Endodermal cell (in vitro differentiated cells): Measurements from ENCODE around the gene SH3PXD2B. TPM values are rescaled to one million over a fixed set of nuclear protein-coding genes. Genes with fewer than 3 reads are reported as not detected.
"Not testable (repeated sequence)": the region's sequence is repeated elsewhere in the genome, so short reads cannot be mapped to it uniquely, and the experiment has no call there.

Experiments
- DNase-seq: peaks from one replicate; pipeline ENCODE4 v3.0.0-alpha.2; 2017
- H3K27ac ChIP-seq: 2 replicates; pipeline ENCODE4 v1.5.1; 2013; ENCODE audit warnings: mild to moderate bottlenecking, low read depth, low read length, moderate library complexity
- H3K27me3 ChIP-seq: 2 replicates; pipeline ENCODE4 v1.6.1; 2013; ENCODE audit warnings: mild to moderate bottlenecking, low read length, moderate library complexity; ENCODE audit not compliant: insufficient read depth, control insufficient read depth, poor library complexity, severe bottlenecking
- H3K36me3 ChIP-seq: 2 replicates; pipeline ENCODE4 v1.7.0; 2013; ENCODE audit warnings: mild to moderate bottlenecking, low read length, moderate library complexity; ENCODE audit not compliant: control insufficient read depth, insufficient read depth
- H3K4me1 ChIP-seq: one replicate; pipeline ENCODE4 v1.7.0; 2013; ENCODE audit warnings: low read length; ENCODE audit not compliant: control insufficient read depth, insufficient read depth
- H3K4me3 ChIP-seq: 2 replicates; pipeline ENCODE4 v1.5.1; 2013; ENCODE audit warnings: mild to moderate bottlenecking, low read length, moderate library complexity
- H3K9ac ChIP-seq: 2 replicates; pipeline ENCODE4 v1.6.1; 2013; ENCODE audit warnings: mild to moderate bottlenecking, low read length, moderate library complexity; ENCODE audit not compliant: poor library complexity, severe bottlenecking; ENCODE audit errors: extremely low read depth
- H3K9me3 ChIP-seq: 2 replicates; pipeline ENCODE4 v1.6.1; 2013; ENCODE audit warnings: mild to moderate bottlenecking, low read length, moderate library complexity; ENCODE audit not compliant: control insufficient read depth
- H3K27ac Mint-ChIP-seq: 2 replicates; pipeline ENCODE4 v1.8.0; 2020; ENCODE audit warnings: mixed read lengths
- H3K27me3 Mint-ChIP-seq: 2 replicates; pipeline ENCODE4 v1.8.0; 2021; ENCODE audit warnings: mild to moderate bottlenecking, mixed read lengths; ENCODE audit not compliant: insufficient read depth
- H3K36me3 Mint-ChIP-seq: 2 replicates; pipeline ENCODE4 v1.8.0; 2020; ENCODE audit warnings: low read depth, mixed read lengths
- H3K4me1 Mint-ChIP-seq: 2 replicates; pipeline ENCODE4 v1.8.0; 2020; ENCODE audit warnings: mixed read lengths
- H3K4me3 Mint-ChIP-seq: 2 replicates; pipeline ENCODE4 v1.8.0; 2020; ENCODE audit warnings: mild to moderate bottlenecking, moderate library complexity, mixed read lengths
- H3K9me3 Mint-ChIP-seq: 2 replicates; pipeline ENCODE4 v1.8.0; 2020; ENCODE audit warnings: mild to moderate bottlenecking, mixed read lengths
- WGBS, 2 experiments: methylation state at CpG; one replicate each; pipeline versions ENCODE4 v1.1.5 to v1.1.7; 2013; ENCODE audit warnings: missing lambda C conversion rate in 2 of 2, mixed read lengths in 1 of 2; ENCODE audit not compliant: insufficient coverage in 1 of 2, insufficient read length in 1 of 2; 5-methylcytosine and 5-hydroxymethylcytosine counted together
- total RNA-seq, 2 donors: library from RNA; stranded (reverse); fragmentation: NEBNext Ultra II Directional in 1 of 2; extraction: Animal tissue kit (Norgen Biotek cat#: 25700) in 1 of 2; gene quantifications; 2 replicates in 1 of 2; 3 replicates in 1 of 2; pipeline ENCODE4 v1.2.1, GENCODE V29; 2021
- TF ChIP-seq, protein P1 (sequence below): fragments of 200-600 bp; sonication (generic); conservative IDR thresholded peaks from 2 replicates; pipeline ENCODE4 v1.5.0; 2021; ENCODE audit warnings: antibody characterized with exemption, mild to moderate bottlenecking

The SH3PXD2B gene
- total RNA-seq, 2 donors from 2014 or later, result 62.2 to 74.9 TPM

DNA sequence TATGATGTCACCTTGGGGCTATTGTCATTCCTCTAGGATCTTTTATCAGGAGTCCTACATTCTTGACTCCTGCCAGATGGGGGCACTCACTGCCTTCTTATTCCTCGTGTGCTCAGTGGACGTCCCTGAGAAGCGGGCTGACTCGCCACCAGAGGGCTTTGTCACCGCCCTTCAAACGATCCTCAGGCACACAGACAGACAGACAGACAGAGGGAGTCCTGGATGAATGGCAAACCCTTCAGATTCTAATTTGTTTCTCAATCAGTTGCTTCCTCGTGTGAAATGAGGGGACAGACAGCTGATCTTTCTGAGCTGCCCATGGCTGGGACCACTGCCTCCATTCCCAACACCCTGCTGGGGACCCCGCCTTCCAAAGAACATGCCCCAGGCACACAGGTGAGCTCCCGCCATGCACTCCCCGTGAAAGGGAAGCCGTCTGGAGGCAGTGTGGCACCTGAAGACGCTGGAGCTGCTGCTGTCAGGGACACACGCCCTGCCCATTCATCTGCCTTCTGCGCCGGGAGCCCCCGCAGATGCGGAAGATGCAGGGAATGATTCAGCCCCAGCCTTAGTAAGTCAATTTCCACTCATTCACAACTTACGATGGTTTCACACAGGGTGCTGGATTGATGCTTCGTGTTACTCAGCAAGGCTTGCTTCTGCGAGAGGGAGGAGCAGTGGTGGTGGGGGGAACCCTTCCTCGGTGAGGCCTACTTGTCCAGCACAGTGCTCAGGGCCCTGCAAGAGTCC lies 24.9 kb upstream of the SH3PXD2B start:
- H3K27me3 Mint-ChIP-seq, result peaks cover 5% of the 10 kb centered on the region
- no peak overlapping the region for H3K9ac ChIP-seq
- H3K9me3 Mint-ChIP-seq, result no peaks in the 10 kb centered on the region
- peak; percentile 94 for DNase-seq
- H3K4me1 ChIP-seq, result no peaks in the 10 kb centered on the region
- no peak overlapping the region for H3K4me3 Mint-ChIP-seq
- 24 to 54% methylated on average over 12 to 21 of the region's 21 CpGs for WGBS, 2 experiments
- no peak overlapping the region for H3K27ac Mint-ChIP-seq
- H3K9me3 ChIP-seq, result peaks cover 3% of the 10 kb centered on the region
- no peak overlapping the region for H3K4me3 ChIP-seq
- H3K27ac ChIP-seq, result no peak overlapping the region
- H3K36me3 ChIP-seq, result no peaks in the 10 kb centered on the region
- H3K27me3 ChIP-seq, result no peaks in the 10 kb centered on the region
- no peaks in the 10 kb centered on the region for H3K4me1 Mint-ChIP-seq
- no peaks in the 10 kb centered on the region for H3K36me3 Mint-ChIP-seq
- TF ChIP-seq, protein P1, sequence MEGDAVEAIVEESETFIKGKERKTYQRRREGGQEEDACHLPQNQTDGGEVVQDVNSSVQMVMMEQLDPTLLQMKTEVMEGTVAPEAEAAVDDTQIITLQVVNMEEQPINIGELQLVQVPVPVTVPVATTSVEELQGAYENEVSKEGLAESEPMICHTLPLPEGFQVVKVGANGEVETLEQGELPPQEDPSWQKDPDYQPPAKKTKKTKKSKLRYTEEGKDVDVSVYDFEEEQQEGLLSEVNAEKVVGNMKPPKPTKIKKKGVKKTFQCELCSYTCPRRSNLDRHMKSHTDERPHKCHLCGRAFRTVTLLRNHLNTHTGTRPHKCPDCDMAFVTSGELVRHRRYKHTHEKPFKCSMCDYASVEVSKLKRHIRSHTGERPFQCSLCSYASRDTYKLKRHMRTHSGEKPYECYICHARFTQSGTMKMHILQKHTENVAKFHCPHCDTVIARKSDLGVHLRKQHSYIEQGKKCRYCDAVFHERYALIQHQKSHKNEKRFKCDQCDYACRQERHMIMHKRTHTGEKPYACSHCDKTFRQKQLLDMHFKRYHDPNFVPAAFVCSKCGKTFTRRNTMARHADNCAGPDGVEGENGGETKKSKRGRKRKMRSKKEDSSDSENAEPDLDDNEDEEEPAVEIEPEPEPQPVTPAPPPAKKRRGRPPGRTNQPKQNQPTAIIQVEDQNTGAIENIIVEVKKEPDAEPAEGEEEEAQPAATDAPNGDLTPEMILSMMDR, result peak; percentile 95

DNA sequence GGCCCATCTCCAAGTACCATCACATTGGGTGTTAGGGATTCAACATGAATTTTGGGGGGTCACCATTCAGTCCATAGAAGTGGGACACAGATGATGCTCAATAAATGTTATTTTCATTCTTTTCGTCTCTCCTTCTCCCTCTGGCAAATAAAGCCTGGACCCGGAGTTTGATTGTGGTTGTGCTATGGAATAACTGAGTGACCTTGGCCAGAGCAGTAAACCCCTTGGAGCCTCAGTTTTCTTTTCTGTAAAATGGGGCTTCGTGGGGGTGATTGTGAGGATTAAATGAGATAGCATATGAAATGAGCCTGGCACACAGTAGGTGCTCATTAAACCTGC lies 24.3 kb upstream of the SH3PXD2B start:
- not testable (repeated sequence) for H3K27me3 ChIP-seq, H3K4me1 ChIP-seq, H3K9ac ChIP-seq, DNase-seq, H3K27ac Mint-ChIP-seq, H3K27ac ChIP-seq, H3K4me1 Mint-ChIP-seq, H3K9me3 Mint-ChIP-seq, H3K36me3 Mint-ChIP-seq, H3K27me3 Mint-ChIP-seq, H3K9me3 ChIP-seq, H3K36me3 ChIP-seq, H3K4me3 Mint-ChIP-seq
- peak overlapping the region; percentile 41 for H3K4me3 ChIP-seq
- WGBS, 2 experiments, result 100% methylated on average over 1 of the region's 3 CpGs; no CpG with 5 or more reads in 1 of the 2 experiments

DNA sequence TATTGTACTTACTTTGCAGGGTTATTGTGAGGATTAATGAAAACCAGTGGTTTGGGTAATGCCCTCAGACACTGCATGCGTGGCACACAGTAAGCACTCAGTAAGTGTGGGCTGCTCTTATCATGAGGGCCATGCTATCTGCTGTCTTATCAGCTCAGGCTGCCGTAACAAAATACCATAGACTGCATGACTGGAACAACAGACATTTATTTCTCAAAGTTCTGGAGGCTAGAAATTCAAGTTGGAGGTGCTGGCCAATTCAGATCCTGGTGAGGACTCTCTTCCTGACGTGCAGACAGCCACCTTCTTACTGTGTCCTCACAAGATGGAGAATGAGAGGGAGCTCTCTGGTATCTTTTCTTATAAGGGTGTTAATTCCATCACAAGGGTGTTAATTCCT lies 23.9 kb upstream of the SH3PXD2B start:
- Mint-ChIP-seq H3K27me3 (peaks cover 3% of the 10 kb centered on the region), H3K9me3 (no peaks in the 10 kb centered on the region), H3K4me1 (no peaks in the 10 kb centered on the region), H3K4me3 (no peak overlapping the region), H3K27ac (no peak overlapping the region), H3K36me3 (no peaks in the 10 kb centered on the region)
- Histone ChIP-seq H3K4me1 (no peaks in the 10 kb centered on the region), H3K9me3 (peaks cover 3% of the 10 kb centered on the region), H3K27me3 (no peaks in the 10 kb centered on the region), H3K36me3 (no peaks in the 10 kb centered on the region), H3K9ac (no peak overlapping the region), H3K27ac (no peak overlapping the region), H3K4me3 (peak overlapping the region; percentile 41)
- TF ChIP-seq, protein P1, result no peak
- 88 to 91% methylated on average over 1 to 3 of the region's 3 CpGs for WGBS, 2 experiments
- no peak for DNase-seq

DNA sequence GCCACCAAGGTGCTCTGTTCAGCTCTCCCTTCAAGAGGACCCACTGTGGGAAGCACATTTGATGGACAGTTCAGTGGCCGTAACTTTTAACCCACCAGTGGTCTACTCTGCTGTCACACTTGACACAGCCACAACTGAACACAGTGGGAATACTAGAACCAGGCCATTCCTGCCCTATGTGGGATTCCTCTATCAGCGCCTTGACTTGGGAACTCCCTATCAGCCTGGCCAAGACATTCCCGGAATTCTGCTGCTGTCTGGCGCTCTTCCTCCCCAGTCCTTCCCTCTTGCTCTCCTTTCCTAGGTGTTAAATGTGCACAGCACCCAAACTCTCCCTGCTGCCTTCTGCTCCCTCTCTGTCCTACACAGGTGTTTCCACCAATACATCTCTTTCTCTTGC lies 23.1 kb upstream of the SH3PXD2B start:
- Mint-ChIP-seq H3K4me1 (no peaks in the 10 kb centered on the region), H3K9me3 (no peaks in the 10 kb centered on the region), H3K27ac (no peak overlapping the region), H3K27me3 (peaks cover 3% of the 10 kb centered on the region), H3K36me3 (no peaks in the 10 kb centered on the region), H3K4me3 (no peak overlapping the region)
- Histone ChIP-seq H3K36me3 (no peaks in the 10 kb centered on the region), H3K9me3 (peaks cover 3% of the 10 kb centered on the region), H3K27me3 (no peaks in the 10 kb centered on the region), H3K27ac (no peak overlapping the region), H3K9ac (no peak overlapping the region), H3K4me3 (no peak overlapping the region), H3K4me1 (no peaks in the 10 kb centered on the region)
- WGBS, 2 experiments, result 84 to 89% methylated on average over 4 of the region's 4 CpGs
- DNase-seq, result no peak
- TF ChIP-seq, protein P1, result no peak
